Stimulated activated CD4-positive, alpha-beta T cell treated with anti-CD3 and anti-CD28 coated beads, Interleukin-4, amount 100 ng/mL, for 48 hours (primary cell): ENCODE measurements around the gene KAT7.
"Not testable (repeated sequence)": the region's sequence is repeated elsewhere in the genome, so short reads cannot be mapped to it uniquely, and the experiment has no call there.

Experiments
- DNase-seq, 2 donors: peaks; one replicate each; pipeline ENCODE4 v3.0.0-alpha.2; 2020; ENCODE audit warnings: low read depth in 2 of 2

KAT7 gene

DNA sequence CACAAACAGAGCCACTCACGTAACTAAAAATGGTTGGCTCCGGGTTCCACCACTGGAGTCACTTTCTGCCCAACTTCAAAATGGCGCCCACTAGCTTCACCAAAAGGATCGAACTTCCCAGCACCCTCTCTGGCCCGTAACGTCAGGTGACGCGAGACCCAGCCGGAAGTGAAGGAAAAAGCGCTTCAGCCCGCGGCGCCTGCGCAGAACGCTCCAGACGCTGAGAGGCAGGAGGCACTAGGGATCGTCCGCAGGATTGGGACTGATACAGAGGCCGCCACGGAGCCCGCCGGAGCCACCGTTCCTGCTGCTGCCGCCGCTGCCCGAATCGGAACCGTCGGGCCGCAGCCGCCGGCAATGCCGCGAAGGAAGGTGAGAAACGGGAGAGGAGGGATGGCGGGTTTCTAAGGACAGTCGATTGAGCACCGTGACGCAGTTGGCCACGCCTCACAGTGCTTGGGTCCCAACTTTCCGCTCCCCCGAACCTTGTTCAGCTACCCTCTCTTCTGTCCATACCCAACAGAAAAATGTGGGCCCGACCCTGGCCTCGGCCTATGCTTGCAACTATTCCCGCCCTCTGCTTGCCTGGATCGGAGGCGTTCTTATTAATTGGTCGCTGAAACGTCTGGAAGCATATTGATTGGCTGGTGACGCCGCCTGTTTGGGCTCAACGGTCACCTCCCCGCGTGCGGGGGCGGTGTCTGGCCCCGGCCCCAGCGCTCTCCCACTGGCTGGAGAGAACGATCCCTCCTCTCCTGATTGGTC lies at the start of gene KAT7:
Gene KAT7 (plus strand): TSS at position 204 of the 765 bp plus-strand sequence. CDS start 154 bp downstream, at position 358.
- DNase-seq, result peak; percentile 98

DNA sequence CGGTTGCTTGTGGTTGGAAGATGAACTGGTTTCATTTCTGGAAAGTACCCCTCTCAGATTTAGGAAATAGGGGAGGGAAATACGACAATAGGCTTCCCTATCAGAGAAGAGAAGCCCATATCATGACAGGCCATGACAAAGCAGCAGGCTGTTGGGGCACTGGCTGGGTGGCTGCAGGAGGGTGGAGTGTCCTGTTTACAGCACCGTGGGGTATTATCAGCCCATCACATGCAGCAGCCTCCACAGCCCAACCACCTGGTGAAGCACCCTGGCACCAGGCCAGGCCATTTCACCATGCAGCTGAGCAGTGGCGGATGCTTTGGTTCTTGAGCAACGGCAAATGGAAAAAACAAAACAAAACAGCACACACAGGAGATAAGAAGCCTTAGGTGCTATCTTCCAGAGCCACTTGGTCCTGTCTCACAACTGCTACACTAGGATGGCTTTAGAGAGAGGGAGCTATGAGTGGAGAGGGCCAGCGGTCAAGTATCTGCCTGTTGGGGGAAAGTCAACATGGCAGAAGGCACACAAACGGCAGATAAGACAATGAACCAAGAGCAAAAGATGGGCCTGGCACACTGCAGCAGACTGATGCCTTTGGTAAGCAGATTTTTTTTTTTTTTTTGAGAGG lies 48.7 kb upstream of the KAT7 start:
- peak; percentile 73 to 75 for DNase-seq

DNA sequence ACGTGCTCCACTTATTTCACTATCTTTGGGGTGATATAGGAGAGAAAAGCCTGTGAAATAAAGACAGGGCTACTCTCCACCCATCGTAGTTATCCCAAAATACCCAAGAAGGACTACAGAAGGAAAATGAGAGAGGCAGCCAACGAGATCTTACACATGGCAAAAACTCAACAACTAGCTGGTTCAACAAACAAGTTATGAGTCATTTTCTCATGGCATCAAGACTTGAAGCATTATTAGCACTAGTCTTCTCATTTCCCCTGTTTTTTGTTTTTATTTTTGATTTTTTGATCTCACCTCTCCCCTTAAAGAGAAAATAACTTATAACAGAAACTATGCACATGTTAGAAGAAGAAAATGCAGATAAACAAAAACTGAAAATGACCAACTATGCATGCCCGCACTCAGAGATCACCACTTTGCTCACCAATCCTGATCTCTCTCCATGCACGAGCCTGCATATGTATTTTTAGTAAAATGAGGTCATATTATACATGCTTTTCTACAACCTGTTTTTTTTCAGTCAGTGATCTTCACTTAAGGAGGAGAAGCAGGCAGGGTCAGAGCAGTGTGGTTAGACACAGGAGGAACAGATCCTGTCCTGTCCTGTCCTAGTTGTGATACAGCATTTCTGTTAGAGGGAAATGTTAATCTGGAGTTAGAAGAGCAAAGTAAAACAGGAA lies 47.3 kb upstream of the KAT7 start:
- no peak for DNase-seq

- DNase-seq, result no peak
Observed at GRCh38 chr17:49741692-49742076, 46.8 kb upstream of the KAT7 start.

DNA sequence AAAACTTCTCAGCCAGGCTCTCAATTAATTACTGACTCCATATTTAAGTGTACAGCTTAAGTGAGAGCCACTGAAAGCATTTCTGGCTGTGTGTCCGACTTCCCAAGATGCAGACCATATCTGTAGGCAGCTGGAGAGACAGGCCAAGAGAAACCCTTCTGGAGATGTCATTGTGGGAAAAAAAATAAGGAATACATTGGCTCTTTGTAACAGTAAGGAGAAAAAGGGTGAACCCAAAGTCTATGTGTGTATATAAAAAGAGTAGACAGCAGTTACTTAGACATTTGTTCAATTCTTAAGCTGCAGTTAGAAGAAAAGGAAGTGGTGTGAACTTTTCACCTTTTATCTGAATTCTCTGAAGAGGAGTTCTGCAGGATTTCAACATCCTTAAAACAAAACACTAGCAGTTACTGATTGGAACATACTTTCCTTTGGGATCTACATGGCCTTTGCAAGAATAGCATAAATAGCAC lies 46.3 kb upstream of the KAT7 start:
- no peak for DNase-seq

DNA sequence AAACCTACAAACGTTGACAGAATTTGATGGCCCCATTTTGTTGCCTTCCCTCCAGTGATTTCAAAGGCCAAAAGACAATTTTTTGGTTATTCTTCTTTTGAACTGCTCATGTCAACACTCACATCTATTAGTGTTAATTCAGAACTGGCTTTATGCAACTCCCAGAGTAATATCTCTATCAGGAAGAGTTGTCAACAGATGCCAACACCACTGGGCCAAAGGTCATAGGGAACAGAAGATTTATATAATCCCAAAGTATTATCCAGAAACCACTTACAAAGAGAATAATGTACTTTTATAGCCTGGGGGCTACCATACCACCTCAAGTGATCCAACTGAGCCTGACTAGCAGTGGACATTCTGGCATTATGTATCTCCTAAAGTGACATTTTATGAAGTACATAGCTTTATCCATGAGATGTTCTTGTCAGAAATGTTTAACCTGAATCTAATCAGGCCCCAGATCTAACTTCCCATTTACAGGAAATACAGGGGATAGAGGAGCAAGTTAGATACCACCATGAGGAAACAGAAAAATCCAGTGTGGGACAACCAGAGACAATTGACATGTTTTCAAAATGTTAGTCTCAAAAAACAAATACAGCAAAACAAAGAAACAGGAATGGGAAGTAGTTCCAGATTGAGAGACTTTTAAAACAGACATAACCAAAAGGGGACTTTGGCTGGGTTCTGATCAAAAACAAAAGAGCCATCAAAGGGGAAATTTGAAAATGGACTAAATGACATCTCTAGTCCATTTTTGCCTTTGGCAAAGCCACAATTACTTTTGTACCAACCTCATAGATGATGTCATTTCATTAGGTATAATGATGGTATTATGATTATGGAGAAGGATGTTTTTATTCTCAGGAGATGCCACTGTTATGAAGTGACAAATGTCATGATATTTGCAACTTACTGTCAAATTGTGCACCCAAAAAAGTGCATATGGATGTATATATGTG lies 43.0 kb upstream of the KAT7 start:
- no peak for DNase-seq

- DNase-seq, result no peak
Observed at GRCh38 chr17:49746791-49747490, 41.5 kb upstream of the KAT7 start.

DNA sequence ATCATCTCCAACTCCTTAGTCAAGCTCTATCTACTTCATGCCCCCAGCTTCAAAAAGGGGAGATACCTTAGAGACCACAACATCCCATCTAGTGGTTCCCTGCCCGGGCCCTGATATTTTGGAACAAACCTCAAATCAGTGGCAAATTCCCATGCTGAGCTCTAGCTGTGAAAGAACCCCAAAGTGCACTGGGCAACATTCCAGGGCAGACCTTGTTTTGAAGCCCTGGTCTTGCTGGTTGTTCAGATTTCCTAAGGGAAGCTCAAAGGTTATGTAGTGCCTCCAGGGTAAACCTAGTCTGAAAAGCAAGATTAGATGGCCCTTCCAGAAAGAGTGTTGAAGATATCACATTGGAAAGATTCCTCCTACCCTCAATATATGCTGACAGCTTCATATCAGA lies 40.8 kb upstream of the KAT7 start:
- no peak for DNase-seq

GRCh38 chr17:49748223-49748622 lies 40.3 kb upstream of the KAT7 start:
- no peak for DNase-seq

DNA sequence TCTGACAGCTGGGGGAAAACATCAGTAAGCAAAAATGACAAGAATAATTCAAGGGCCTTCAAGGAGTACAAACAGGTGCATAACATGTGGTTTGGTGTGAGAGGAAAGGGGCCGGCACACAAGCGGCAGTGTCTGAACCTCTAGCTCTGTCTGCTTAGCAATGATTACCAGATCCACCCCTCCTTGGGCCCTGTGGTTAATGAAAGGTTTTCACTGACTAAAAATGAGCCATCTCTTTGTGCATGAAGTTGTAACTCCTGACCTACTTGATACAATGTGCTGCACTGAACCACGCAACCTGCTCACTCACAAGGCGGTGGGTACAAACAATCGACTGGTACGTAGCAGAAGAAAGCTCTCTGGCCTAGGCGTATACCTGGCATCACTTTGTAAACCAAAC lies 39.7 kb upstream of the KAT7 start:
- peak in 1 of 2 donors; percentile 47 for DNase-seq

DNA sequence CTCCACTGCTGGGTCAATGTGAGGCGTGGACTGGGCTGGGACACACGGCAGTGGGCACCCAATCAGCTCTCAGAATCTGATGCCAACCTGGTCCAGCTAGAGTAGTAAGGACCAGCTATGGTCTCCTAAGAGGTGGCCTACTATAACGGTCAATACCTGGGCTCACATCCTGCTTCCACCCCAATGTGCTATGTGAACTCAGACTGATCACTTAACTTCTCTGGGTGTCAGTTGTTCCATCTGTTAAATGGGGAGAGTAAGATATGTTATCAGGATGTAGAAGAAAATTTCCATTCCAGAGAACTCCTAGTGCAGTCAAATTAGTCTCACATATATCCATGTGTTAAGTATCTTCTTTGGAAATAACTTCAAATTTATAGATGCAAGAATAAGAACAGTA lies 38.8 kb upstream of the KAT7 start:
- DNase-seq, result no peak

DNA sequence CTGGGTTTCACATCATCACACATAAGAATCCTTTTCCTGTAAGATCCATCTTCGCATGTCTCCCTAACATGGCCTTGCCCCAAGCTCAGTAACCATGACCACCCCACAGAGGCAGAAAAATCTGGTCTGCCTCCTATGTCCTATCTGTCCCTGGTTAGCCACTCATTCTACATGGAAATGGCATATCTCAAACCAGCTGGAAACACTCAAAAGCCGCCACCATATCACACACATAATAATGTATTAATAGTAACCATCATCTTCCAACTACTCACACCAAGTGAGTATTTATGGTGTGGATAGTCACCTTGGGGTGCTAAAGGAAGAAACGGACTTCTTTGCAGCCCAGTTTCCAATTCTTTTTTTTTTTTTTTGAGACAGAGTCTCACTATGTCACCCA lies 36.0 kb upstream of the KAT7 start:
- no peak for DNase-seq

- DNase-seq, result no peak
Observed at GRCh38 chr17:49753959-49754391, 34.5 kb upstream of the KAT7 start.

DNA sequence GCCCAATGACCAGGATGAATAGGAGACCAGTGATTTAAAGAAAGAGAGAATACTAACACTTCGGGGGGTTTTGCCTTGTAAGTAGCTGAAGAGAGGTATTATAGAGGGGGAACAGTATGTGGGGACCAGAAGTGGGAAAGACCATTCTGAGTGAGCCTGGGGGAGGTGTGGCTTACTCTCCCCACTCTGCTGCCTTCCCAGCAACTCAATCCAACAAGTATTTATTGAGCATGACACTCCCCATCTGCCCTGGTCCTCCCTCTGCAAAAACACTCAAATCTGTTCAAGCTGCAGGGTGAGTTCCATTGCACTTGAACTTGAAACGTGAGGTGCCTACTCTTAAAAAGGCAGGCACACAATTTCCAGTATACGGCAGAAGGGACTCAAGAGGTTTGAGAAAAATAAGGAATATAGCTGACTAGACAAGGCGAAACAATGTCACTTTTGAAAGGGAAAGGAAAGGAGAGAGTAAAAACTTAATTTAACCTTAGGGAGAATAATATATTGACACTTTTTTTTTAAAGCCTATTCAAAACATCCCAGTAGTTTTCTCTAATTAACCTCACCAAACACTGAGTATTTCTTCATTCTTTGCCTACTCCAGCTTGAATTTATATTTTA lies 32.7 kb upstream of the KAT7 start:
- DNase-seq, result no peak

DNA sequence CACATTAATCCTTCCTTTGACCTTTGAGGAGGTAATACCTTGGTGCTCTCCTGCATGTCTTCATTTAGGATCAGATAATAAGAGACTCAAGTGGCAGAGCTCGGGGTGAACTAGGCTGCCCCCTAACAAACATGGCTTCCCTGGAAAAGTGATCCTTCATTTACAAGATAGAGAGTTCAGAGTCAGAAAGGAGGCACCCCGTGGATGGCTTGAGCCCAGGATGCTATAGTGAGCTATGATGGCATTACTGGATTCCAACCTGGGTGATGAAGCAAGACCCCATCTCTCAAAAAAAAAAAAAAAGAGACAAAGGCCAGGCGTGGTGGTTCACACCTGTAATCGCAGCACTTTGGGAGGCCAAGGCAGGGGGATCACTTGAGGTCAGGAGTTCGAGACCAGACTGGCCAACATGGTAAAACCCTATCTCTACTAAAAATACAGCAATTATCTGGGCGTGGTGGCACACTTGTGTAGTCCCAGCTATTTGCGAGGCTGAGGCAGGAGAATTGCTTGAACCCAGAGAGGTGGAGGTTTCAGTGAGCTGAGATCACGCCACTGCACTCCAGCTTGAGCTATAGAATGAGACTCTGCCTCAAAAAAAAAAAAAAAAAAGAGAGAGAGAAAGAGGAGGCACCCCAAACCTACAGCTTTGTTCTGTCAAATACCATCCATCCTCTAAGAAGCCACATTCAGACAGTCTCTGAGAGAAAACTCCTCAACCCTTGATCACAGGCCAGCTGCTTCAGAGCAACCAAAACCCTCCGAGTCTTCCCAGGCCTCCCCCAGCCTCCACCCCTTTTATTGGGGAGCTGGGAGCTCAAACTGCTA lies 31.9 kb upstream of the KAT7 start:
- DNase-seq, result no peak

DNA sequence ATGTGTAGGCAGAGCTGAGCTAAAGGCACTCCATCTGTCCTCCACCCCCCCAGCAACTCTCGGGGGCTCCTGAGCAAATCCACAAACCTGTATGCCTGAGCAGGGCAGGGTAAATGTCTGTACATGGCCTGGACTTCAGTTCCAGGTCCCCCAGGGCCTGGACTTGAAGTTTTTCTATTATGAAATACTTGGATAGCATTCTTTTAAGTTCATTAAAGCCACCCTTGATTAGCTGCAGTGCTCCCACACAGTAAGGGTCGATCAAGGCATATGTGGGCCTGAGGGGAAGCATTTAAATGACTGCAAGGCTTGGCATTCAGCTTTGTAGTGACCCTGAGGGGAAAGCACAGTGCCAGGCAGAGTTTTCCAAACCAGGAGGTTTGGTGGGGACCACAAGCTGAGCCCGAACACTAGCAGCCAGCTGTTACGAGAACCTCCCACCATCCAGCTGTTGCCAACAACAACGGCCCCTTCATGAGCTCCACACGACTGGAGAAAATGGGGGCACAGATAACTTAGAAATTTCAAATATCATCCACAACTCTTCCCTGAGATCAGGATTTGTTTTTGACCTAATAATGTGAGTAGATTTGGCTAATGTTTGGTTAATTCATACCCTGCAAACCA lies 31.2 kb upstream of the KAT7 start:
- DNase-seq, result no peak

DNA sequence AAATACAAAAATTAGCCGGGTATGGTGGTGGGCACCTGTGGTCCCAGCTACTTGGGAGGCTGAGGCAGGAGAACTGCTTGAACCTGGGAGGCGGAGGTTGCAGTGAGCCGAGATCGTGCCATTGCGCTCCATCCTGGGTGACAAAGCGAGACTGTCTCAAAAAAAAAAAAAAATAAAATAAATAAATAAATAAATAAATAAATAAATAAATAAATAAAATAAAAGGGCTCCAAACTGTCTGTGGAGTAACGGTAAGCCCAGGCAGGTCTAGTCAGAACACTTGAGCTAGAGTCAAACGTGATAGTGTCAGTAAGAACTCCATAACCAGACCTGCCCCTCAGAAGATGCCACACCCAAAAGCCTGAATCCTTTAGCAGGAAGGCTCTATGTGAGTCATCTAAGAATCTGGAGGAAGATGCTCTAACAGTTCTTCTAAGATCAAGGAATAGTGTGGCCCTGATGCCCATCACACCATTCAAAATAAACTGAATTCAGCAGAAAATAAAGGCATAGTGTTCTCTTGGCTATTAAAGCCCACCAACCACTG lies 29.9 kb upstream of the KAT7 start:
- DNase-seq, result not testable (repeated sequence)

DNA sequence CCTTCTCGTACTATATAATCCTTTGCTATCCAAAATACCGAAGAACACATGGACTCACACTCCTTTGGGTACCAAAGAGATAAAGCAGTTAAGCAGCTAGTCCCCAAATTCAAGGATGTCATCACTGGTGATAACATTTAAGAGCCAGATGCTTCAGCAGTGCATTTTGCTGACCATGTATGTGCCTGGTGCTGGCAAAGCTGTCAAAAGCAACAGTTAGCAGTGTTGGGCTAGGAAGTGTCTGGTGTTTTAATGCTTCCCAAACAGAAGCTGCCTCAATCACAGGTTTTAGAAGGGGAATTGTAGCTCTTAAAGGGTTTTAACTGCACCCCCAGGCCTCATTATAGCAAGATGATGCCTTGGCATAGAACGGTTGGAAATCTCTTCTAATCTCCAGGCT lies 29.3 kb upstream of the KAT7 start:
- no peak for DNase-seq

DNA sequence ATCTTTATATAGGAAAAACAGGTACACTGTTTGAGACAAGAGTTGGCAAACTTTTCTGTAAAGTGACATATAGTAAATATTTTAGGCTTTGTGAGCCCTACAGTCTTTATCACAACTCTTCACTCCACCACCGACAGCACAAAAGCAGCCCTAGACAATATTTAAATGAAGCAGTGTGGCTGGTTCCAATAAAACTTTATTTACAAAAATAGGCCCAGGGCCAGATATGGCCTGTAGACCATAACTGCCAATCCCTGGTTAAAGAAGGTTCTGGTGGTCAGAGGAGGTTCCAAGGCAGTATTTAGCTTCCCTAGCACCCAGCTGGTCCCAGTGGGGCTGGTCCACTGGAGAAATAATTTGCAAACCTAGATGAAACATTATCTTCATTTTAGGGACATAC lies 28.2 kb upstream of the KAT7 start:
- no peak for DNase-seq
